DMS114 treated with DMSO at 0.1 percent for 48 hours (cell line): ENCODE results near the gene CCDC3.

Source experiments
- DNase-seq: peaks from one replicate; lab custom pipeline; 2025; ENCODE audit not compliant: unreplicated experiment; lab: John Stamatoyannopoulos, UW

Gene CCDC3

DNA sequence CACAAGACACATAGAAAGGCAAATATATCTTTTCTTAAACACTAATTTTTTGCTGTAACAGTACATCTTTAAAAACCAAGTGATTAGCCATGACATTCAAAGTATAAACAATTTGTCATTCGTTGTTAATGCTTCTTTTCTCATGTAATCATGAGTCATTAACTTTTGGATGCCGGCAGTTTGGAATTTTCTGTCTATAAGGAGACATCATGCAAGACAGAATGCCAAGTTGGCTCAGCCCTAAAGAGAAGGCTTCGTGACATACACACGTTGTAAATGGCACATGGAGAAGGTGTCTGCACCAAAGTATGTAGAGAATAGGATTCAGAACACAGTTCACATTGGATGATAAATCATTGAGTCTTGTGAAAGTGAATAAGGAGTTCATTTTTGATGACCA lies 35.9 kb downstream of the CCDC3 start:
- DNase-seq, result no peak

DNA sequence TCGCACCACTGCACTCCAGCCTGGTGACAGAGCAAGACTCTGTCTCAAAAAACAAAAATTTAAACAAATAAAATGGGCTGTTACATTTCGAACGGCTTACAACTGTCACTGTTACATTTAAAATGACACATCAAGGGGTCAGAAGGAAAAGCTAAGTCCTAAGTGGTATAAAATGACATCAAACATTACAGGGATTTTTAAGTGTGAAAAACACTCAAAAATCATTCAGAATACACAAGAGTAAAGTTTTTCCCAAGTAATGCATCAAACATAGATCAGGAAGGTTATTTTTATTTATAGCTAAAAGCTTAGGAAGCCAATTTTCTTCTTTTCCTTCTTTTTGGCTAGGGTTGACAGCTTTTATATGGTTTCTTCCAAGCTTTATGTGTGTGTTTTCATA lies 39.0 kb downstream of the CCDC3 start:
- DNase-seq, result no peak

DNA sequence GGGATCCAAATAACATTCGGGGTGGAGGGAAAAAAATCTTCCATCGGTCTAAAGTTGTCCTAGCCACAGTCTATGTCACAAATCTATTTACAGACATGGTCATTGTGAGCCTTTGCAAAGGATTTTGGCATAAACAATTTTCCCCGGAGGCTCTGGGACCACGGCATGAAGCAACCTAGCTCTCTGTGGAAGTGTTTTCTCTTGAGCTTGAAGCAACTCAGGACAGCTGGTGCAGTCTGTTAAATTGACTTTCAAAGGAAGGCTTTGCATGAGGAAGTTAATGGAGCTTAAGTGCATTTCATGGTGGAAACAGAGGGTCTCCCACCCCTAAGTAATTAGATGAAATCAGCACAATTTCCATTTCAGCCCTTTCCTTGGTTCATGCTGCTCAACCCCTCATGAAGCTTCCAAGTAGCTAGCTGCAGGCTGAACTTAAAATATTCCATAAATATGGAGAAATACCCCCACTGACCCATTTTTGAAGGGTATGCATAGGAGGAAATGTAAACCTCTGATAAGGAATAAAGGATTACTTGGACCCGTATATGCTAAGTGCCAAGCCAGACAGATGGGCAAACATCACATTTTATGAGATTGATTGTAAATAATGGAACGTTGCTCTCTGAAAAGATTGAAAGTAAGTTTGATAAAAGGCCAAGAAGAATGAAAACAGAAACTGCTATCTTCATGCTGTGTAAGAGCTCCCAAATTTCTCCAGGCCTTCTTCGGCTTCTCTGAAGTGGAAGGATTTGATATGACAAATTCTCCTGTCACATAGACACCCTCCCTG lies 39.9 kb downstream of the CCDC3 start:
- DNase-seq, result no peak

DNA sequence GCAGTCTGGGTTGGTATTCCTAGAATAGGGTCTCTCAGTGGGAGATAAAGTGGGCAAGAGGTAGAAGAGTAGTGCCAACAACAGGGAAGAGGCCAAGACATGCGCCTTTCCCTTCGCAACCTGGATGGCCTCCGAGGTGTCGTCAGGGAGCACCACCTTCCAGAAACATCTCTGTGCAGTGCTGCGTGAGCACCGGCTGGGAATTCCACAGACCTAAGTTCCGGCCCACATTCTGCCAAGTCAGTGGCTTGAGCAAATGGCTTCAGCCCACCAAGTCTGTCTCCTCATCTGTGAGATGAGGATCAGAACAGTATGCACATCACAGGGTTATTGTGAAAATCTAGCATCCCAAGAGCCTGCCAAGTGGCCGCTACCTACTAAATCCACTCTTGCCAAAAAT lies 40.6 kb downstream of the CCDC3 start:
- no peak for DNase-seq

DNA sequence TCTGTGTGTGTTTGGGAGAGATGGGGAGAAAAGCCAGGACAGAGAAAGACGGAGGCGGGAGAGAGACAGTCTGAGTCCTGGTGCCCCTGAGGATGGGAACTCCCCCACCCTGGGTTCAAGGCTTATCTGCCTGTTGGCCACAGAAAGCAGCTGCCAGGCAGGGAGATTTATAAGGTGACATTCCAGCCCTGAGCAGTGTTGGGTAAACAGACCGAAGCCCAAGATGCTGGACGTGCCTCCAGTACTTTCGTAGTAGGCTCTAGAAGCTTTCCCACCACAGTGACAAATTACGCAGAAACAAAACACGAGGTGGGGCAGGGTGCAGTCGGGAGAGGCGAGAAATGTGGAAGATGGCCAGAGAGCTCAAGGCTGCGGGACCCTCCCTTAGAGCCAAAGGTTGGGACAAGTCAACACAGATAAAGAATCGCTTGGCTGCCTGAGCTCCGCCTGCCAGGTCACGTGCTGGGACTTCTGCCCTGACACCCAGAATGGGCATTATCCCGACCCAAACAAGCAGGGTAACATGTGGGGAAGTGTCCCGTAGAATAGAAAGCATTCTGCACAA lies 41.1 kb downstream of the CCDC3 start:
- no peak for DNase-seq

DNA sequence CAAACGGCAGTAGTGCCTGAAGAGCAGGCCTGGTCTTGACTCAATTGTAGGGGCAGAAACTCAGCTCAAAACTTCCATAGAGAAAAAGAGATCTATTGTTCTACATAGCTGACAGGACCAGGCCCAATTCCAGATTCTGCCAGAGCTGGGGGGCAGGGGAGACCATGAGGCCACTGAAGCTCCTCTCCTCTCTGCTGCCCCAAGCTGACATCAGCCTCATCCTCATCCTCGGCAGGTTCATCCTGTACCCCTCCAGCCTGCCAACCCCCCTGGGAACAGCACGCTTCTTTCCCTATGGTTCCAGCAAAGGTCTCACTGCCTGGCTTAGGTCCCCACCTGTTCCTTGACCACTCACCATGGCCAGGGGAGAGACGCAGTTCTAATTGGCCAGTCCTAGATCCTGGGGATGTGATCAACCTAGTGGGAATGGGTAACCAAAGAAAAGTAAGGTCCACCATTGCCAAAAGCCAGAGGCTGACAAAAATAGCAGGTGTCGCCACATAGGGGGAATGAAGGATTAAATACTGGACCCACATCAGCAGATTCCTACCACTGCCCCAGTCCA lies 42.9 kb downstream of the CCDC3 start:
- DNase-seq, result no peak

DNA sequence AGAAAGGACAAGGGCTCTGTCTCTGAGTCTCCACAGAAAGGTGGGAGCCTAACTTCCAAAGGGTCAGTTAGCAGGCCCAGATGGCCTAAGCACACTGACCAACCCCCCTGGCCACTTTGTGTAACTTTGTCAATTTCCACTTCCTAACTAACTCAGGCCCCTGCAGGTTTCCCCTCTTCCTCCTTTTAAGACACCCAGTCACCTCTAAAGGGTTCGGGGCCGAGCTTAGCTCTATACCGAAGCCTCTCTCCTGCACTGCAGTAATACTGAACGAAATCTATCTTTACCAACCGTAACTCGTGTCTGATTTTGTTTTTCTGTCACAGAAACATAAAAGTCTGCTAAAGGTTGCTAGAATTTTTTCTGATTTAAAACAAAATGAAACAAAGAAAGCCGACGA lies 44.4 kb downstream of the CCDC3 start:
- DNase-seq, result no peak

DNA sequence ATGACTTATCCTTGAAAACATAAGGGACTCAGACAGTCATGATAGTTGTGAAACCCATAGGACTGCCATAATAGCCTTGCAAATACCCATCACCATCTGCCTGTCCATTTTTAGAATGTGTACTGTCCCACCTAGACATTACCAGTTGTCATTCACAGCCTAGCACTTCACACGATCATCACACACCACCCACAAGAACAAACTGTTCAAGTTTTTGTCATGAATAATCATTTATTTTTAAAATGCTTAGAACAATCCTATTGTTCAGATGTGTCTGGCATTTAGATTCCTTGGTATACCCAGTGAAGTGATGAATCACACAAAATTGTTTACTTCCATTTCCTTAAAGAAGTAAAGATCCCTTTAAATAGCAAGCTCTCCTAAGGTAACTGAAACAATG lies 46.6 kb downstream of the CCDC3 start:
- DNase-seq, result no peak

DNA sequence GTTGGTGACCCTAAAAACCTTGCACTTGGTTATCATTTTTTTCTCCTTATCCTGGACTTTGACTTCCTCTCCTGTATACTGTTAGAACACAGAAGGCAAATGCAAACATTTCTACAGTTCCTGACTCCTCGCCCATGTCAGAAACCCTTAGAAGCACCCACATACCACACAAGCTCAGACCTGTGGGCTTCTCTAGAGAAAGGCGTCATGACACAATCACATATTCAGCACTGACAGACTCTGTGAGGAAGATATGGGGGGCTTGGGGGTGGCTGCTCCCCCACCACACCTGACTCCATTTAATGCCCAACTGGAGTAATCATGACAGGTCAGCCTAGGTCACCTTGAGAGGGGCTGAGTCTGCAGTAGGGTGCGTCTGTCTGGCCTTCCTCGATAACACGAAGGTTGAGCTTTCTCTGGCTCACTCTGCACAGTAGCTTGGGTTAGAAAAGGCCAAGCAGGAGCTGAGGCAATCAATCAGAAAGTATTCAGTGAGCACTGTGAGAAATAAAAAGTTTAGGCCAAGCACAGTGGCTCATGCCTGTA lies 50.9 kb downstream of the CCDC3 start:
- no peak for DNase-seq

DNA sequence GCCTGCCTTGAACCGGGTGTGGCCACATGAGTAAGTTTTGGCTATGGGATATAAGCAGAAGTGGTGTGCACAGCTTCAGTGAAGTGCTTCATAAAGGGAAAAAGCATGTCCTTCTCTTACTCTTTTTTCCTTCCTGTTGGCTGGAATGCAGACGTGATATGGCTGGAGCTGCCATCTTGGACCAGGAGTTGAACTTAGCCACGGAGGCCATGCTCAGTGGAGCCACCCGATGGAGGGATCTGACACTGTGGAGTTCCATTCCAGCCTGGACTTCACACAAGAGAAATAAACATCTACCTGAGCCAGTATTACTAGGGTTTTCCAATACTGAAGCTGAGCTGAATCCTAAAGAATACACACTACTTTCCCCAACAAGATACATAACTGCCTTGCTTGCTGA lies 52.3 kb downstream of the CCDC3 start:
- no peak for DNase-seq

DNA sequence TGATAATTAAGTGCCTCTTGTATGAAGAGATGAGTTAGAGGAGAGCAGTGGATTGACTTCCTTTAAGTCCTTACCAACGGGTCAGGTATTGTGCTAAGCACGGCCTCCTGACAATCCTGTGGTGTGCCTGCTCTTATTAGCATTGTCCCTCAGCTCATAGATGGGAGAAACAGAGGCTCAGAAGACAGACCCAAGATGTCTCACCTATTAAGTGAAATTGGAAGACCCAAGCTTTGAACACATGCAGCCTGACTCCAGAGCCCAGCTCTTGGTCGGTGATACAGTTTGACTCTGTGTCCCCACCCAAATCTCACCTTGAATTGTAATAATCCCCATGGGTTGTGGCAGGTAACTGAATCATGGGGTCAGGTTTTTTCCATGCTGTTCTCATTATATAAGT lies 53.8 kb downstream of the CCDC3 start:
- DNase-seq, result no peak

DNA sequence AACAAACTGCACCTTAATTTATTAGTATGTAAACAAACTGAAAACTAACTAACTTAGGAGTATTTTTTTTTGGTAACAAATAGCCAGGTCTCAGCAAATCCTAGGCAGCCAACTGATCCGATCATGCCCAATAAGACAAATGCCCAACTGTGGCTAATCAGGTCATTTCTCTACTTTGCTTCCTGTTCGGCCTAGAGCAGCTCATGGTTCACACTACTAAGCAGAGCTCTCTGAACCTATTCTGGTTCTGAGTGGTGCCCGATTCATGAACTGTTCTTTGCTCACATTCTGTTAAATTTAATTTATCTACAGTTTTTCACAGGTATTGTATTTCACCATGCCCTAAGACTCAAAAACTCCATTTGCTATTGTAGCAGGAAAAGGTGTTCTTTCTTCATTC lies 55.1 kb downstream of the CCDC3 start:
- DNase-seq, result no peak

DNA sequence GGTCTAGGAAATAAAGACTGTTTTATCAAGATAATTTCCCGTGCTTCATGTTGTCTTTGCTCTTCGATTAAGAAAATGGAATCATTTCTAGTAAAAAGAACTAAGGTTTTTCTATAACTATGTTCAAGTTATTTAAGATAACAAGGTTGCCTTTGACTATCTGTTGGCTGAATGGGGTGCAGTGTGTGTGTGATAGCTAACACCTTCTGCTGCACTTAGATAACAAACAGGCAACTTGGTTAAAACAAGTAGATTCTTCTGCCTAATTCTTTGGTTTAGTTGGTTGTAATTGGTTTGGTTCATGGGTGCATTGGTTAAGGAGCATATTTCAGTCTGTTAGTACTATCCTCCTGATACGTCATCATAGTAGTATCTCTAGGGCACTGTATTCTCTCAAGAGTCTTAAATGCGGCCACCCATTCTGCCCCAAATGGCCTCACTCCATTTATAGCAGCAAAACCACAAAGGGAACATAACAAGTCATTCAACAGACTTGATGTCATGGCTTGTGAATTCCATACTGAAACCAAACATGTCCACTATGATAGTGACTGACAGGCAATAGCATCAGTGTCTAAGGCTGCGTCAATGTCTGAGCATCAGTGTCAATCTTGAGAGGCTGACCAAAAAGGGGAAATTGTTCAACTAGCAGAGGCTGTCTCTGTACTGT lies 55.7 kb downstream of the CCDC3 start:
- DNase-seq, result no peak

DNA sequence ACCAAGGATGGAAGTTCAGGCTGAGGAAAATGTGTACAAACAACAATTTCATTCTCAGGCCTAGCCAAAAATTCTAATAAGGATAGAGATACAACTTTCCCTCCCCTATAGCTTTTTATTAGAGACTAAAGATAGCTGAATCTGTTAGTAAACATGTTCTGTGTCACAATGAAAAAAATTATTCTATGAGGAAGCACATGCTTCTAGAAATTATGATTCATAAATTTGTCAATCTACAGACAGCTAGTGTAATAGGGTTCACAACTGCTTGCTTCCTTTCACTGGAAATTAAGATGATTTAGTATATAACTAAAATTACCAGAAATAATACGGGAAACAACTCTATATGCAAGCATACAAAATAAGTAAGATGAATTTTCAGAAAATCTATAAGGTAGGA lies 56.6 kb downstream of the CCDC3 start:
- no peak for DNase-seq

DNA sequence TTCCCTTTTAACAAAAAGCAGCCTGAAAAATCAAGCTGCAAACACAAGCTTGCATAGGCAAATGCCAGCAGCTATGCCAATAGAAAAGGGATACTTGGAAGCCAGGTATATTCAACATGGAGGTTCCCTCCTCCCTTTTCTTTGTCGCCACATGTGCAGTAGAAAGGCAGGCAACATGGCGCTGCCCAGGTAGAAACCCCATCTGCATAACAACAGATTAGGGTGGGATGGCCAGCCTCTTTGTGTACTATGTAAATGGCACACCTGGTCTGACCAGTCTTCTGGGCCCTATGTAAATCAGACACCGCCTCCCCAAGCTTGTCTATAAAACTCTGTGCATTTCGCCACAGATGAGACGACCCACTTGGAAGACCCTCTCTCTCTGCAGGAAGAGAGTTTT lies 58.1 kb downstream of the CCDC3 start:
- DNase-seq, result no peak

DNA sequence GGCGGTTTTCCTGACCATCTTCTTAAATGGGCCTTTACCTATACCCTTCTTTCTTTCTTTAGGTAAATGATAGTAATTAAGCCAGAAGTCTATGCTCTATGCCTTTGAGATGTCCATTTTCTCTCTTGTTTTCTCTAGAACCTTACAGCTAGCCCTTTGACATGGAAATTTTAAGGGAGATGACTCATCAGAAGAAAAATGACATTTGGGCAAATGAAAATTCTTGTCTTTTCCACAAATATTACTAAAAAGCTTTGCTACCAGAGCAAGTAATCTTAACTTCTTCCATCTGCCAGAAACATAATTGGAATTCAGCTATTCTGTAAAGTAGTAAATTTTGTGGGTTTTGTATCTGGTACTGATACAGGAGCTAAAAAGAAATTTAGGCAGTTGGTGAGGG lies 59.5 kb downstream of the CCDC3 start:
- no peak for DNase-seq

DNA sequence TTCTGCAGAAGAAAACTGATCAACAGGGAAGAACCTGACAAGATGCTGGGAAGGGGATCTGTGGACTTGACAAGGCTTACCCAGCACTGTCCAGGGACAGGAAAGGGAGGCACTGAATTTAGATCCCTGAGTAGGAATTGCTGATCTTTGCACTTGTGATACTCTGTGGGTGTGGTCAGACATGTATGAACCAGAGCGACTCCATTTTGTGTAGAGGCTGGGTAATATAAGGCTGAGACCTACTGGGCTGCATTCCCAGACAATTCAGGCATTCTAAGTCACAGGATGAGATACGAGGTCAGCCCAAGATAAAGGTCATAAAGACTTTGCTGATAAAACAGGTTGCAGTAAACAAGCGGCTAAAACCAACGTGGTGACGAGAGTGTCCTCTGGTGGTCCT lies 60.7 kb downstream of the CCDC3 start:
- no peak for DNase-seq

DNA sequence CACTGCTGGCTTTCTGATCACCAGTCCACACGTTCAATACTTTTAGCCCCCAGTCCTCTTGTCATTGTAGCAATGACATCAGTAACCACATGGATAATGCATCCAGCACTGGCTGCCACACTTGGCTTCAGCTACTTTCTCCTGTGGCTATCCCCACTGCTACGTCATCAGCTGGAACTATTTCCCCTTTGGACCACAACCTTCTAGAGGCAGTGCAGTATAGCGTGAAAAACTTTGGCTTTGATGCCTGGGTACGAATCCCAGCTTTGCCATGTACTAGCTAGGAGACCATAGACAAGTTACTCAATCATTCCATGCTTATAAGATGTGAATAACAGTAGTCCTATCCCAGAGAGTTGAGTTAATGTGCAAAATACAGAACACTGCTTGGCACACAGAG lies 63.2 kb downstream of the CCDC3 start:
- no peak for DNase-seq

DNA sequence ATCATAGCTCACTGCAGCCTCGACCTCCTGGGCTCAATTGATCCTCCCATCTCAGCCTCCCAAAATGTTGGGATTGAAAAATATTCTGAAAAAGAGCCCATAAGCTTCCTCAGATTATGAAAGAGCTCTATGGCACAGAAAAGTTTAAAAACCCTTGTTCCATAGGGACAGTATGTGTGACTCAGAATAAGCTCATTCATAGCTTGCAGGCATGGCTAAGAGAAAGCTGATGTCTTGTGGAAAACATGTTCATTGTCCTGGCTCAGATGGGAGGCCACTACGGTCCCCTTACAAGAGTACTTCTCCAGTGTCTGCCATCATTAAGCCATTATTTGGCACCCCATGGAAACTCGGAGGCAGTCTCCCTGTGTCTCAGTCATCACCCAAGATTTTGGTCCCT lies 64.0 kb downstream of the CCDC3 start:
- no peak for DNase-seq

DNA sequence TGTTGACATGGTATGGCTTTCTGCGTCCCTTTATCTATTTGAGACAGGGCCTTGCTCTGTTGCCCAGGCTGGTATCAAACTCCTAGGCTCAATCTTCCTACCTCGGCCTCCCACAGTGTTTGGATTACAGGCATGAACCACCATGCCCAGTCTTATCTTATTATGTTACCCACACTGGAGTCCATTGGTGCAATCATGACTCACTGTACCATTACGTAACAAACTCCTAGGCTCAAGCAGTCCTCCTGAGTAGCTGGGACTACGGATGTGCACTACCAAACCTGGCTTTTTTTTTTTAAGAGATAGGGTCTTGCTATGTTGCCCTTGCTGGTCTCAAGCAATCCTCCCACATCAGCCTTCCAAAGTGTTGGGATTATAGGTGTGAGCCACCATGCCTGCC lies 66.7 kb downstream of the CCDC3 start:
- DNase-seq, result no peak

DNA sequence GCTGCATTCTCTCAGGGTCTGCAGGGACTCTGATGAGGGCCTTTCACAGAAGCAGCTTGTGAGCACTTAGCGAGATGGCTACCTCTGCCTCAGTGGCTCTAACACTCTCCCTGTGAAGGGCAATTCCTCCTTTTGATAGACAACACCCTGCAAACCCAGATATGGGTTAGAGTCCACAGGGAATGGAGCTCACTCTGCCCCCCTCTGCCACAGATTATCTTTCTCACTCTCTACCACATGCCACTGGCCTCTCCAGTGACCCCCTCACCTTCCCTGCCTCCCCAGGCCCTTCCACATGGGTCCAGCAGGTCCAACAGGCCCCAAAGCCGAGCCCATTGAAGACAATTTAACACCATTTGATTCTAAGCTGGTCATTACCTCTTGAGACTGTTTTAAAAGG lies 72.1 kb downstream of the CCDC3 start:
- DNase-seq, result no peak

DNA sequence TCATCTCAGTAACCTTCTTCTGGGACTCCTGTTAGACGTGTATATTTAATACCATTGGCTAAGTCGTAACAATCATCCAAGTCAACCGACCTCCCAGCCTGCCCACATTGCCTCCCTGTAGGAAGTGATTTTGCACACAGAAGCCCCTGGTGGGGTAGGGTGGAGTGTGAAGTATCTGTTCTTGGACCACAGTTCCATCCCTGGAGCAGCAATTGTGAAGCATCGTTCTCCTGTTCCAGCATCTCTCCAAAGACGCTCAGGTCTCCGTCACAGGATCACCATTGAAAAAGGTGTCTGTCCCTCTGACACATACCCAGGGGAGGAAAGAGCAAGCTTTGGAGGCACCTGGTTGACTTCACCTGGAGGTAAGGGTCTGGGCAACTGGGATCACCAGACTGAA lies 72.9 kb downstream of the CCDC3 start:
- DNase-seq, result no peak
